KMS-11 (cell line): ENCODE data around the gene RRAD.
"Not testable (repeated sequence)": the region's sequence is repeated elsewhere in the genome, so short reads cannot be mapped to it uniquely, and the experiment has no call there.

ENCODE experiments used
- H2AFZ ChIP-seq: fragments of 200-600 bp; sonication (generic); 2 replicates; pipeline ENCODE4 v1.6.1; 2016; ENCODE audit warnings: antibody characterized with exemption, mixed run types, low read depth
- H3K27ac ChIP-seq: fragments of 200-600 bp; sonication (generic); 2 replicates; pipeline ENCODE4 v1.6.1; 2016; ENCODE audit warnings: mild to moderate bottlenecking, mixed run types
- H3K27me3 ChIP-seq: fragments of 200-600 bp; sonication (generic); 2 replicates; pipeline ENCODE4 v1.6.1; 2017; ENCODE audit warnings: mild to moderate bottlenecking, low read depth, mixed run types, moderate library complexity; ENCODE audit not compliant: insufficient read depth
- H3K36me3 ChIP-seq: fragments of 200-600 bp; sonication (generic); 2 replicates; pipeline ENCODE4 v1.6.1; 2017; ENCODE audit warnings: mild to moderate bottlenecking, mixed run types; ENCODE audit not compliant: insufficient read depth
- H3K4me1 ChIP-seq: fragments of 200-600 bp; sonication (generic); 2 replicates; pipeline ENCODE4 v1.6.1; 2016; ENCODE audit warnings: mild to moderate bottlenecking, low read depth, mixed run types; ENCODE audit not compliant: poor library complexity, severe bottlenecking
- H3K4me2 ChIP-seq: fragments of 200-600 bp; sonication (generic); 2 replicates; pipeline ENCODE4 v1.7.0; 2016; ENCODE audit warnings: mild to moderate bottlenecking, mixed run types
- H3K4me3 ChIP-seq: fragments of 200-600 bp; sonication (generic); IDR thresholded peaks from 2 replicates; pipeline ENCODE4 v1.6.1; 2017; ENCODE audit warnings: low read depth, low read length, mixed read lengths; ENCODE audit not compliant: insufficient read depth
- H3K79me2 ChIP-seq: fragments of 200-600 bp; sonication (generic); 2 replicates; pipeline ENCODE4 v1.6.1; 2016; ENCODE audit warnings: low read depth, mixed run types; ENCODE audit not compliant: insufficient read depth
- H3K9ac ChIP-seq: fragments of 200-600 bp; sonication (generic); 2 replicates; pipeline ENCODE4 v1.6.1; 2016; ENCODE audit warnings: mild to moderate bottlenecking, mixed run types
- H4K20me1 ChIP-seq: fragments of 200-600 bp; sonication (generic); 2 replicates; pipeline ENCODE4 v1.6.1; 2016; ENCODE audit warnings: mild to moderate bottlenecking, mixed run types; ENCODE audit not compliant: insufficient read depth
- CTCF ChIP-seq: fragments of 200-600 bp; sonication (generic); conservative IDR thresholded peaks from 2 replicates; pipeline ENCODE4 v1.6.1; 2017; ENCODE audit warnings: low read depth, mild to moderate bottlenecking, antibody characterized with exemption, low read length, moderate library complexity, mixed read lengths

RRAD gene

GRCh38 chr16:66898933-66899309 is 26.4 kb downstream of the RRAD start:
- Histone ChIP-seq H3K27ac (no peak overlapping the region), H2AFZ (no peak overlapping the region), H3K36me3 (no peaks in the 10 kb centered on the region), H3K79me2 (no peaks in the 10 kb centered on the region), H3K4me3 (no peak overlapping the region), H3K4me1 (peaks cover 7% of the 10 kb centered on the region), H4K20me1 (no peaks in the 10 kb centered on the region), H3K27me3 (no peaks in the 10 kb centered on the region), H3K4me2 (no peak overlapping the region), H3K9ac (no peak overlapping the region)
- no peak for TF ChIP-seq CTCF

DNA sequence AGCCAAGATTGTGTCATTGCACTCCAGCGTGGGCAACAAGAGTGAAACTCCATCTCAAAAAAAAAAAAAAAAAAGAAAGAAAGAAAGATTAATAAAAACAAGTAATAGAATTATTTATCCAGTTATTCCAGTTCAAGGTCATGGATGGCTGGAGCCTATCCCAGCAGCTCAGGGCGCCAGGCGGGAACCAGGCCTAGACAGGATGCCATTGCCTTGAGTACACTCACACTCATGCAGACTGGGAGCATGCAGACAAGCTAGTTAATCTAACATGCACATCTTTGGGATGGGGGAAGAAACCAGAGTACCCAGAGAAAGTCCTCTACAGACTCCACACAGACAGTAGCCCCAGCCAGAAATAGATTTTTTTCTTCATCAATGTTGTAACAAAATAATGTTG is 27.1 kb downstream of the RRAD start:
- no peak overlapping the region for H3K4me3 ChIP-seq
- H3K36me3 ChIP-seq, result no peaks in the 10 kb centered on the region
- H3K79me2 ChIP-seq, result no peaks in the 10 kb centered on the region
- H3K27me3 ChIP-seq, result no peaks in the 10 kb centered on the region
- H3K9ac ChIP-seq, result no peak overlapping the region
- H3K4me1 ChIP-seq, result peaks cover 7% of the 10 kb centered on the region
- H4K20me1 ChIP-seq, result no peaks in the 10 kb centered on the region
- no peak for TF ChIP-seq CTCF
- H2AFZ ChIP-seq, result no peak overlapping the region
- H3K27ac ChIP-seq, result no peak overlapping the region
- no peak overlapping the region for H3K4me2 ChIP-seq

- H3K4me1 ChIP-seq, result peaks cover 11% of the 10 kb centered on the region
- H3K79me2 ChIP-seq, H3K9ac ChIP-seq, H3K27me3 ChIP-seq, H3K4me2 ChIP-seq, H2AFZ ChIP-seq, H3K4me3 ChIP-seq, H3K27ac ChIP-seq, H3K36me3 ChIP-seq, H4K20me1 ChIP-seq: not testable (repeated sequence)
These were observed 28.7 kb downstream of the RRAD start for GRCh38 chr16:66896682-66897081.

DNA sequence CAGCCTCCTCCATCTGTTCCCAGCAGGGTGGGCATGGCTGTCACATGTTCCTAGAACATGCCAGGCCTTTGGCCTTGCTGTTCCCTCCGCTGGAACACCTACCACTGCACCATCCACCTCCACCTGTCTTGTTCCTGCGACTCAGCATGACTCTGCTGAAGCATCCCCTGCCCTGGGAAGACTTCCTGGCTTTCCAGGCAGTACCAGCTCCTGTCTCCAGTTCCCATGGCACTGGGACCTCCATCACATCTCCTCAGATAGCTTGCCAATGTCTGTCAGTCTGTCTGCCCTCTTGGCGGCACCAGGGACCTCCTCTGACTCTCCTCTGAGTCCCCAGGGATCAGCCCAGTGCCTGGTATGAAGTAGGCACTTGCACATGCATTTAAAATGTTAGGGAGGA is 29.3 kb downstream of the RRAD start:
- H3K4me3 ChIP-seq, result no peak overlapping the region
- TF ChIP-seq CTCF, result no peak
- no peaks in the 10 kb centered on the region for H3K36me3 ChIP-seq
- H3K9ac ChIP-seq, result no peak overlapping the region
- no peaks in the 10 kb centered on the region for H3K79me2 ChIP-seq
- H3K4me2 ChIP-seq, result no peak overlapping the region
- H3K27me3 ChIP-seq, result no peaks in the 10 kb centered on the region
- no peak overlapping the region for H2AFZ ChIP-seq
- no peaks in the 10 kb centered on the region for H4K20me1 ChIP-seq
- no peak overlapping the region for H3K27ac ChIP-seq
- H3K4me1 ChIP-seq, result peaks cover 11% of the 10 kb centered on the region

DNA sequence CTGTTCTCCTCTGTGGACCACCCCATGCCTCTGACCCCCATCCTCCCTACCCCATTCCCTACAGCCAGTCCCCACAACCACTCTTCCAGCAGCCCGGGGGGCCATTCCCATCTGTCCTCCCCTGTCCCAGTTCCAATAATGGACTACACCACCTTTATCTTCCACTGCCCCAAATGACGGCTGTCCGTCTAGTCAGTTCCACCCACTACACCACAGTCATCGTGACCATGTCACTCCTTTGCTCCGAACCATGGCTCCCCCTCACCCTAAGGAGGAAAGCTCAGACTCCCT is 29.7 kb downstream of the RRAD start:
- Histone ChIP-seq H3K4me1 (peaks cover 11% of the 10 kb centered on the region), H3K27me3 (no peaks in the 10 kb centered on the region), H3K9ac (no peak overlapping the region), H3K36me3 (no peaks in the 10 kb centered on the region), H2AFZ (no peak overlapping the region), H3K79me2 (no peaks in the 10 kb centered on the region), H4K20me1 (no peaks in the 10 kb centered on the region), H3K4me2 (no peak overlapping the region), H3K4me3 (no peak overlapping the region), H3K27ac (no peak overlapping the region)
- TF ChIP-seq CTCF, result no peak
